IPS-15b (cell line): ENCODE measurements around the gene PLEKHA6.

ENCODE experiments used
- H3K27me3 ChIP-seq: one replicate; pipeline ENCODE4 v1.6.1; 2013; ENCODE audit warnings: low read length; ENCODE audit not compliant: control insufficient read depth, insufficient read depth
- H3K36me3 ChIP-seq: one replicate; pipeline ENCODE4 v1.6.1; 2013; ENCODE audit warnings: low read length; ENCODE audit not compliant: control insufficient read depth, insufficient read depth
- H3K4me1 ChIP-seq: one replicate; pipeline ENCODE4 v1.6.1; 2013; ENCODE audit warnings: mild to moderate bottlenecking, low read length; ENCODE audit not compliant: control insufficient read depth, insufficient read depth
- H3K4me3 ChIP-seq: one replicate; pipeline ENCODE4 v1.5.1; 2013; ENCODE audit warnings: low read depth, low read length
- H3K9ac ChIP-seq: one replicate; pipeline ENCODE4 v1.6.1; 2013; ENCODE audit warnings: low read depth, mild to moderate bottlenecking, low read length
- H3K9me3 ChIP-seq: one replicate; pipeline ENCODE4 v1.6.1; 2013; ENCODE audit warnings: mild to moderate bottlenecking, low read length; ENCODE audit not compliant: control insufficient read depth, insufficient read depth

The PLEKHA6 gene

GRCh38 chr1:204261746-204262505, 97.8 kb downstream of the PLEKHA6 start:
- Histone ChIP-seq H3K36me3 (peaks cover 2% of the 10 kb centered on the region), H3K9me3 (no peaks in the 10 kb centered on the region), H3K27me3 (no peaks in the 10 kb centered on the region), H3K9ac (peak overlapping the region; percentile 26), H3K4me3 (no peak overlapping the region), H3K4me1 (no peaks in the 10 kb centered on the region)

- peaks cover 2% of the 10 kb centered on the region for H3K4me1 ChIP-seq
- H3K27me3 ChIP-seq = no peaks in the 10 kb centered on the region
- H3K36me3 ChIP-seq = peaks cover 2% of the 10 kb centered on the region
- H3K9me3 ChIP-seq = no peaks in the 10 kb centered on the region
- H3K4me3 ChIP-seq = no peak overlapping the region
- peak overlapping the region; percentile 26 for H3K9ac ChIP-seq
Observed at GRCh38 chr1:204261266-204261665, 98.5 kb downstream of the PLEKHA6 start.

- Histone ChIP-seq H3K4me1 (peaks cover 8% of the 10 kb centered on the region), H3K4me3 (no peak overlapping the region), H3K9me3 (no peaks in the 10 kb centered on the region), H3K27me3 (no peaks in the 10 kb centered on the region), H3K9ac (no peak overlapping the region), H3K36me3 (peaks cover 2% of the 10 kb centered on the region)
Observed at GRCh38 chr1:204260601-204261197, 99.0 kb downstream of the PLEKHA6 start.

DNA sequence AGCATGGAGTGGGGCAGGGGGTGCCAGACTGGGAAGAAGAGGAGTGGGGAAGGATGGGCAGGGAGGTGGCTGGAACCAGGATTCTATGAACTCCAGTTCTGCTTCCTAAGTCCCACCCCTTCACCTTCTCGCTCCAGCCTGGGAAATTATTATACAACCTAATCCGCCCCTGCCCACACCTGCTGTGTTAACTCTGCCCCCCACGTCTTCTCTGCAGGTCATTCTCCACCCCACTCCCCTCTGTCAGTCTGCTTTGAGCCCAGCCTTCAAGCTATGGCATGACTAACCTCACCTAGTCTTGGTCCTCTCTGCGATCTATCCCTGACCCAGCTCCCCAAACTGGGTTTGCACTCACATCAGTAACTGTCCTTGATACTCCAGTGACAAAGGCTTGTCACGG, 99.9 kb downstream of the PLEKHA6 start:
- peaks cover 17% of the 10 kb centered on the region for H3K4me1 ChIP-seq
- no peak overlapping the region for H3K4me3 ChIP-seq
- H3K9me3 ChIP-seq = no peaks in the 10 kb centered on the region
- peaks cover 2% of the 10 kb centered on the region for H3K36me3 ChIP-seq
- no peak overlapping the region for H3K9ac ChIP-seq
- H3K27me3 ChIP-seq = no peaks in the 10 kb centered on the region

GRCh38 chr1:204259196-204259595, 100.5 kb downstream of the PLEKHA6 start:
- Histone ChIP-seq H3K27me3 (no peaks in the 10 kb centered on the region), H3K4me1 (peaks cover 23% of the 10 kb centered on the region), H3K36me3 (peaks cover 2% of the 10 kb centered on the region), H3K9me3 (no peaks in the 10 kb centered on the region), H3K4me3 (no peak overlapping the region), H3K9ac (no peak overlapping the region)

- Histone ChIP-seq H3K9ac (no peak overlapping the region), H3K27me3 (no peaks in the 10 kb centered on the region)
Observed at GRCh38 chr1:204258213-204259115, 101.3 kb downstream of the PLEKHA6 start.

GRCh38 chr1:204257446-204257845, 102.3 kb downstream of the PLEKHA6 start:
- Histone ChIP-seq H3K4me3 (no peak overlapping the region), H3K9ac (no peak overlapping the region), H3K27me3 (no peaks in the 10 kb centered on the region), H3K9me3 (no peaks in the 10 kb centered on the region), H3K4me1 (peaks cover 30% of the 10 kb centered on the region), H3K36me3 (no peaks in the 10 kb centered on the region)

More at GRCh38 chr1:204258213-204259115, 101.3 kb downstream of the PLEKHA6 start:
- H3K4me1 ChIP-seq = peaks cover 30% of the 10 kb centered on the region
- peaks cover 2% of the 10 kb centered on the region for H3K36me3 ChIP-seq
- H3K9me3 ChIP-seq = no peaks in the 10 kb centered on the region
- no peak overlapping the region for H3K4me3 ChIP-seq

DNA sequence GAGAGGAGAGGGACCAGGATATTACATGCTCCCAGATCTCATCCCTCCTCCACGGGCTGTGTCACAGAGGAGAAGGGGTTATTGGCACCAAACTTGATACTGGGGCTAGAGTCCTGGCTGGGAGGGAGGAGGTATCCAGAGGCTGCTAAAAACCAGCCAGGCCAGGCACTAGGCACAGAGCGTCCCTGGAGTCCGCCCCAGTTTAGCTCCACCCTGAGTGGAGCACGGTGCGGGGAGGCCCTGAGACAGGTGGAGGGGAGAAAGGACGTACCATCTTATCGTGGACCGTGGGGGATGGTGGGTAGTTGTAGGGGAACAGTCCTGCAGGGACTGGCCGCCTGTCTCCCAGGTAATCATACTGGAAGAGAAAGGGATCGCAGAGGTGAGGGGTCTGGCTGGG, 103.2 kb downstream of the PLEKHA6 start:
- H3K27me3 ChIP-seq = no peaks in the 10 kb centered on the region
- no peak overlapping the region for H3K4me3 ChIP-seq

GRCh38 chr1:204255966-204256365, 103.8 kb downstream of the PLEKHA6 start:
- H3K4me1 ChIP-seq = peaks cover 30% of the 10 kb centered on the region
- no peaks in the 10 kb centered on the region for H3K36me3 ChIP-seq
- H3K9ac ChIP-seq = peak overlapping the region; percentile 6
- peak overlapping the region; percentile 27 for H3K4me3 ChIP-seq
- H3K27me3 ChIP-seq = no peaks in the 10 kb centered on the region
- H3K9me3 ChIP-seq = no peaks in the 10 kb centered on the region

More for the DNA sequence above, 103.2 kb downstream of the PLEKHA6 start:
- no peaks in the 10 kb centered on the region for H3K36me3 ChIP-seq
- no peak overlapping the region for H3K9ac ChIP-seq
- H3K4me1 ChIP-seq = peaks cover 30% of the 10 kb centered on the region
- H3K9me3 ChIP-seq = no peaks in the 10 kb centered on the region

DNA sequence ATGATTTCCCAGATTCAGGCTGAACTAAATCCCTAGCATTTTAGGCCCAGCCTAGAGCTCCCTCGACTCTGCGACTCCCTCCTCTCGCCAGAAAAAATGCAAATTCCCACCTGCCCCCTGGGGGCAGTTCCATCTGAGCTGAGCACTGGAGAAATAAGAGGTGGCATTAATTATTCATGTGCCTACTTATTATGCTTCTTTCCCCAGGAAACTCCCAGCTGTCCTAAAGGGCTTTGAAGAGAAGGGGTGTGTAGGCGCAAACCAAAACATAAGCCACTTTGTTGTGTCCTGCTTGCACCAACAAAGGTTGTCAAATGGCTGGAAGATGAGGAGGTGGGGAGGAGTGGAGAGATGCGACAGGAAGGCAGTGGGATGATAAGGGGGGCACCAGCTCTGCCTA, 104.5 kb downstream of the PLEKHA6 start:
- H3K27me3 ChIP-seq = no peaks in the 10 kb centered on the region
- H3K9ac ChIP-seq = no peak overlapping the region
- no peaks in the 10 kb centered on the region for H3K9me3 ChIP-seq
- peak overlapping the region; percentile 27 for H3K4me3 ChIP-seq
- no peaks in the 10 kb centered on the region for H3K36me3 ChIP-seq
- H3K4me1 ChIP-seq = peaks cover 33% of the 10 kb centered on the region

DNA sequence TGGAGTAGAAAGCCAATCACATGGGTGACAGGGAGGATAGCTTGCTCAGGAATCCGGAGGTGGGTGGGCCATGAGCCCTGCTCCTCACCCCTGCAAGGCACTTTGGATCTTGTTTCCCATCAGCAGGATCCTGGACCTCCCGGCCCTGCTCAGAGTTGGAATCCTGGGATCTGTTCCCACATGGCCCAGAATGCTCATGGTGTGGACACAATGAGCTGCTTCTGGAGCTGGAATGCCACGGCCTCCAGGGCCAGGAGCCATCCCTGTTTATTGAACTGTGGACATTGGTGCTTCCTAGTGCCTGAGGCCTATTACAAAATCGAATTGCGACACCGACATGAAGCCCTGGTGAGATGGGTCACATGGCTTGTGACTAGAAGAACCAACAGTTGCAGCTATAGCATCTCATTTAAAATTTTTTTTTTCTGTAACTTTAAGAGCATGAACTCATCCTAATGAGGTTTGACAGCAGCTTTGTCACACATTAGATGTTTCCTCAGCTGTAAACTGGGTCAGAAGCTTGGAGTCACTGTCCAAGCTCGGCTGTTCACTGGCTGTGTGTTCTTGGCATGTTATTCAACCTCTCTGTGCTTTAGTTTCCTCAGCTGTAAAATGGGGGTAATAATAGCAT, 105.6 kb downstream of the PLEKHA6 start:
- H3K36me3 ChIP-seq = no peaks in the 10 kb centered on the region
- no peaks in the 10 kb centered on the region for H3K9me3 ChIP-seq
- no peaks in the 10 kb centered on the region for H3K27me3 ChIP-seq
- H3K4me3 ChIP-seq = no peak overlapping the region
- H3K9ac ChIP-seq = no peak overlapping the region
- peaks cover 33% of the 10 kb centered on the region for H3K4me1 ChIP-seq
